Astrocyte (in vitro differentiated cells and primary cell): ENCODE data around the gene UBASH3A. TPM values are rescaled to one million over a fixed set of nuclear protein-coding genes. Genes with fewer than 3 reads are reported as not detected.

Experiments
- DNase-seq: peaks from one replicate; pipeline ENCODE4 v3.0.0-alpha.2; 2010; ENCODE audit warnings: low read depth
- FAIRE-seq: peaks from 2 replicates; lab custom pipeline; 2011; peaks lifted over from hg19 to GRCh38; lab: Jason Lieb, UNC
- H2AFZ ChIP-seq: 2 replicates; pipeline ENCODE4 v1.6.0; 2012; ENCODE audit warnings: low read depth, low read length, inconsistent platforms
- H3K27ac ChIP-seq: 2 replicates; pipeline ENCODE4 v1.5.1; 2011; ENCODE audit warnings: low read depth, low read length, inconsistent platforms
- H3K27me3 ChIP-seq: 2 replicates; pipeline ENCODE4 v1.6.0; 2011; ENCODE audit warnings: low read length, inconsistent platforms; ENCODE audit not compliant: insufficient read depth
- H3K36me3 ChIP-seq: 2 replicates; pipeline ENCODE4 v1.5.1; 2011; ENCODE audit warnings: low read length, inconsistent platforms; ENCODE audit not compliant: insufficient read depth
- H3K4me1 ChIP-seq: 2 replicates; pipeline ENCODE4 v1.5.1; 2011; ENCODE audit warnings: low read length, inconsistent platforms; ENCODE audit not compliant: insufficient read depth
- H3K4me2 ChIP-seq: 2 replicates; pipeline ENCODE4 v1.6.0; 2012; ENCODE audit warnings: low read length, inconsistent platforms
- H3K4me3 ChIP-seq: 2 replicates; pipeline ENCODE4 v1.5.1; 2011; ENCODE audit warnings: low read depth, mild to moderate bottlenecking, low read length, inconsistent platforms; ENCODE audit not compliant: insufficient read depth
- H3K79me2 ChIP-seq: 2 replicates; pipeline ENCODE4 v1.6.0; 2012; ENCODE audit warnings: mild to moderate bottlenecking, low read length, inconsistent platforms; ENCODE audit not compliant: insufficient read depth
- H3K9ac ChIP-seq: 2 replicates; pipeline ENCODE4 v1.6.0; 2012; ENCODE audit warnings: mild to moderate bottlenecking, low read length, inconsistent platforms
- H3K9me3 ChIP-seq: 2 replicates; pipeline ENCODE4 v1.5.1; 2012; ENCODE audit warnings: low read depth, mild to moderate bottlenecking, low read length, inconsistent platforms; ENCODE audit not compliant: insufficient read depth
- H4K20me1 ChIP-seq: 2 replicates; pipeline ENCODE4 v1.6.0; 2012; ENCODE audit warnings: low read length, inconsistent platforms; ENCODE audit not compliant: insufficient read depth
- H3K27ac Mint-ChIP-seq: one replicate; pipeline ENCODE4 v1.8.0; 2021; ENCODE audit warnings: mild to moderate bottlenecking, mixed read lengths; ENCODE audit not compliant: unreplicated experiment
- H3K27me3 Mint-ChIP-seq: one replicate; pipeline ENCODE4 v1.8.0; 2021; ENCODE audit warnings: low read depth, mixed read lengths; ENCODE audit not compliant: unreplicated experiment
- H3K36me3 Mint-ChIP-seq: one replicate; pipeline ENCODE4 v1.8.0; 2021; ENCODE audit warnings: low read depth, mixed read lengths; ENCODE audit not compliant: unreplicated experiment
- H3K4me1 Mint-ChIP-seq: one replicate; pipeline ENCODE4 v1.8.0; 2021; ENCODE audit warnings: low read depth, mixed read lengths; ENCODE audit not compliant: unreplicated experiment
- H3K4me3 Mint-ChIP-seq: one replicate; pipeline ENCODE4 v1.8.0; 2021; ENCODE audit warnings: mild to moderate bottlenecking, moderate library complexity, mixed read lengths; ENCODE audit not compliant: unreplicated experiment
- H3K9me3 Mint-ChIP-seq: one replicate; pipeline ENCODE4 v1.8.0; 2021; ENCODE audit warnings: mild to moderate bottlenecking, mixed read lengths; ENCODE audit not compliant: unreplicated experiment
- CTCF ChIP-seq: IDR thresholded peaks from 2 replicates; pipeline ENCODE4 v1.5.1; 2011; ENCODE audit warnings: low read depth, mild to moderate bottlenecking, inconsistent platforms, low read length, moderate library complexity; ENCODE audit not compliant: insufficient read depth
- EZH2 ChIP-seq: IDR thresholded peaks from 2 replicates; pipeline ENCODE4 v1.6.1; 2012; ENCODE audit warnings: mild to moderate bottlenecking, low read length, inconsistent platforms; ENCODE audit not compliant: insufficient read depth
- total RNA-seq: library from RNA; stranded (reverse); gene quantifications from 2 replicates; pipeline ENCODE4 v1.2.1, GENCODE V29; 2021

The UBASH3A gene
- total RNA-seq, 1 donor from 2014 or later: not detected

- Histone ChIP-seq H3K9ac (no peak overlapping the region), H3K79me2 (no peaks in the 10 kb centered on the region), H3K36me3 (no peaks in the 10 kb centered on the region), H3K4me3 (no peak overlapping the region), H3K4me2 (no peak overlapping the region), H3K4me1 (no peaks in the 10 kb centered on the region), H3K27me3 (no peaks in the 10 kb centered on the region), H2AFZ (no peak overlapping the region), H4K20me1 (no peaks in the 10 kb centered on the region), H3K27ac (no peak overlapping the region), H3K9me3 (peaks cover 2% of the 10 kb centered on the region)
- Mint-ChIP-seq H3K4me1 (peaks cover 3% of the 10 kb centered on the region), H3K27me3 (peaks cover 11% of the 10 kb centered on the region), H3K27ac (peak overlapping the region; percentile 58), H3K36me3 (no peaks in the 10 kb centered on the region), H3K4me3 (no peak overlapping the region), H3K9me3 (no peaks in the 10 kb centered on the region)
- no peak for TF ChIP-seq CTCF
- TF ChIP-seq EZH2: no peak
- FAIRE-seq (no peak), DNase-seq (peak; percentile 23)
These were observed 2.5 kb upstream of the UBASH3A start for GRCh38 chr21:42401154-42401553.

- Histone ChIP-seq H3K79me2 (no peaks in the 10 kb centered on the region), H4K20me1 (no peaks in the 10 kb centered on the region), H3K4me2 (no peak overlapping the region), H3K9ac (no peak overlapping the region), H2AFZ (no peak overlapping the region), H3K4me3 (no peak overlapping the region), H3K36me3 (no peaks in the 10 kb centered on the region), H3K4me1 (no peaks in the 10 kb centered on the region), H3K27me3 (no peaks in the 10 kb centered on the region), H3K27ac (no peak overlapping the region), H3K9me3 (peaks cover 2% of the 10 kb centered on the region)
- H3K36me3 Mint-ChIP-seq: no peaks in the 10 kb centered on the region
- no peak overlapping the region for H3K4me3 Mint-ChIP-seq
- no peak for FAIRE-seq
- peaks cover 3% of the 10 kb centered on the region for H3K4me1 Mint-ChIP-seq
- H3K9me3 Mint-ChIP-seq: peaks cover 1% of the 10 kb centered on the region
- peak overlapping the region; percentile 64 for H3K27ac Mint-ChIP-seq
- TF ChIP-seq EZH2: no peak
- no peak for TF ChIP-seq CTCF
- H3K27me3 Mint-ChIP-seq: peaks cover 11% of the 10 kb centered on the region
- no peak for DNase-seq
These were observed 1.9 kb upstream of the UBASH3A start for GRCh38 chr21:42401820-42402251.

GRCh38 chr21:42404539-42404938, 837 bp downstream of the UBASH3A start:
- Mint-ChIP-seq H3K4me3 (no peak overlapping the region), H3K4me1 (peaks cover 4% of the 10 kb centered on the region), H3K36me3 (no peaks in the 10 kb centered on the region), H3K27me3 (peaks cover 8% of the 10 kb centered on the region), H3K9me3 (peaks cover 1% of the 10 kb centered on the region), H3K27ac (no peak overlapping the region)
- TF ChIP-seq EZH2 (no peak), CTCF (no peak)
- H3K4me2 ChIP-seq: no peak overlapping the region
- peaks cover under 1% of the 10 kb centered on the region for H3K27me3 ChIP-seq
- H3K9ac ChIP-seq: no peak overlapping the region
- no peaks in the 10 kb centered on the region for H4K20me1 ChIP-seq
- no peak overlapping the region for H3K27ac ChIP-seq
- H2AFZ ChIP-seq: no peak overlapping the region
- no peaks in the 10 kb centered on the region for H3K79me2 ChIP-seq
- H3K9me3 ChIP-seq: peaks cover 2% of the 10 kb centered on the region
- no peak for FAIRE-seq
- no peak for DNase-seq
- no peaks in the 10 kb centered on the region for H3K36me3 ChIP-seq
- no peak overlapping the region for H3K4me3 ChIP-seq
- H3K4me1 ChIP-seq: no peaks in the 10 kb centered on the region
